ENCODE results near the gene THBS3. TPM values are rescaled to one million over a fixed set of nuclear protein-coding genes. Genes with fewer than 3 reads are reported as not detected.
"Not testable (repeated sequence)": the region's sequence is repeated elsewhere in the genome, so short reads cannot be mapped to it uniquely, and the experiment has no call there.

THBS3 gene
- polyA plus RNA-seq, 6 donors from 2014 or later: 1.1 to 3.9 (median 2.2) TPM

GRCh38 chr1:155168456-155169210 is 39.1 kb downstream of the THBS3 start:
- Mint-ChIP-seq H3K4me1 (peaks cover 34 to 45% (median 35%) of the 10 kb centered on the region in 3 donors), H3K9me3 (peaks cover 0 to 2% (median 0%) of the 10 kb centered on the region in 7 donors), H3K27me3 (no peaks in the 10 kb centered on the region), H3K36me3 (peaks cover 5 to 9% of the 10 kb centered on the region in 2 donors), H3K27ac (peak overlapping the region in 1 of 6 donors; percentile 34), H3K4me3 (peak overlapping the region in 2 of 8 donors; percentile 41 to 44)
- DNase-seq: no peak
- ATAC-seq (ENCODE audit: low read depth in 2 of 2): no peak

GRCh38 chr1:155168105-155168445 is 39.6 kb downstream of the THBS3 start:
- Mint-ChIP-seq H3K4me3 (peak overlapping the region; percentile 72 to 90 (median 86)), H3K4me1 (peaks cover 29 to 39% (median 30%) of the 10 kb centered on the region in 3 donors), H3K27ac (peak overlapping the region in 1 of 6 donors; percentile 88)
- not testable (repeated sequence) for DNase-seq; H3K36me3 Mint-ChIP-seq; H3K9me3 Mint-ChIP-seq; ATAC-seq (ENCODE audit: low read depth in 2 of 2); H3K27me3 Mint-ChIP-seq

GRCh38 chr1:155167166-155168104 is 40.3 kb downstream of the THBS3 start:
- peak; percentile 85 for ATAC-seq (ENCODE audit: low read depth in 2 of 2)
- Mint-ChIP-seq H3K27ac (peak overlapping the region; percentile 64 to 97 (median 91)), H3K4me3 (peak overlapping the region; percentile 72 to 90 (median 86)), H3K9me3 (peaks cover 0 to 2% (median 0%) of the 10 kb centered on the region in 7 donors), H3K4me1 (peaks cover 23 to 34% (median 26%) of the 10 kb centered on the region in 3 donors), H3K36me3 (peaks cover 5 to 9% of the 10 kb centered on the region in 2 donors), H3K27me3 (no peaks in the 10 kb centered on the region)
- peak; percentile 84 for DNase-seq

GRCh38 chr1:155166471-155167165 is 41.1 kb downstream of the THBS3 start:
- DNase-seq (no peak), ATAC-seq (ENCODE audit: low read depth in 2 of 2) (peak; percentile 4 to 6)
- Mint-ChIP-seq H3K4me3 (peak overlapping the region; percentile 72 to 90 (median 86)), H3K4me1 (peaks cover 16 to 26% (median 21%) of the 10 kb centered on the region in 3 donors), H3K36me3 (peaks cover 5 to 9% of the 10 kb centered on the region in 2 donors), H3K27ac (peak overlapping the region in 4 of 6 donors; percentile 54 to 94 (median 72)), H3K9me3 (peaks cover 0 to 2% (median 0%) of the 10 kb centered on the region in 7 donors), H3K27me3 (no peaks in the 10 kb centered on the region)

- H3K4me3 Mint-ChIP-seq: peak overlapping the region in 3 of 8 donors; percentile 12 to 29 (median 15)
- peaks cover 0 to 2% (median 0%) of the 10 kb centered on the region in 7 donors for H3K9me3 Mint-ChIP-seq
- H3K27me3 Mint-ChIP-seq: no peaks in the 10 kb centered on the region
- DNase-seq (no peak), ATAC-seq (ENCODE audit: low read depth in 2 of 2) (no peak)
- H3K4me1 Mint-ChIP-seq: peaks cover 16 to 24% (median 21%) of the 10 kb centered on the region in 3 donors
- peaks cover 5 to 9% of the 10 kb centered on the region in 2 donors for H3K36me3 Mint-ChIP-seq
- H3K27ac Mint-ChIP-seq: peak overlapping the region in 1 of 6 donors; percentile 79
Measured at GRCh38 chr1:155166051-155166470, 41.6 kb downstream of the THBS3 start.

- H3K36me3 Mint-ChIP-seq, H3K27me3 Mint-ChIP-seq: not testable (repeated sequence)
Measured at GRCh38 chr1:155164625-155165024, 43.1 kb downstream of the THBS3 start.

GRCh38 chr1:155163785-155164184 is 43.9 kb downstream of the THBS3 start:
- peak overlapping the region in 1 of 8 donors; percentile 48 for H3K4me3 Mint-ChIP-seq
- not testable (repeated sequence) for DNase-seq; H3K36me3 Mint-ChIP-seq; ATAC-seq (ENCODE audit: low read depth in 2 of 2); H3K27me3 Mint-ChIP-seq; H3K9me3 Mint-ChIP-seq
- peak overlapping the region in 1 of 6 donors; percentile 65 for H3K27ac Mint-ChIP-seq
- peaks cover 16 to 21% (median 17%) of the 10 kb centered on the region in 3 donors for H3K4me1 Mint-ChIP-seq

More at GRCh38 chr1:155164625-155165024, 43.1 kb downstream of the THBS3 start:
- peak overlapping the region in 1 of 6 donors; percentile 28 for H3K27ac Mint-ChIP-seq
- H3K4me3 Mint-ChIP-seq; ATAC-seq (ENCODE audit: low read depth in 2 of 2); H3K9me3 Mint-ChIP-seq; DNase-seq: not testable (repeated sequence)
- peaks cover 16 to 21% (median 20%) of the 10 kb centered on the region in 3 donors for H3K4me1 Mint-ChIP-seq

- H3K36me3 Mint-ChIP-seq; H3K4me3 Mint-ChIP-seq; ATAC-seq (ENCODE audit: low read depth in 2 of 2); H3K27me3 Mint-ChIP-seq; DNase-seq; H3K9me3 Mint-ChIP-seq; H3K27ac Mint-ChIP-seq: not testable (repeated sequence)
- peaks cover 12 to 17% (median 13%) of the 10 kb centered on the region in 3 donors for H3K4me1 Mint-ChIP-seq
Measured at GRCh38 chr1:155162631-155163030, 45.1 kb downstream of the THBS3 start.

- Mint-ChIP-seq H3K36me3 (no peaks in the 10 kb centered on the region), H3K27me3 (no peaks in the 10 kb centered on the region), H3K4me3 (no peak overlapping the region), H3K27ac (no peak overlapping the region), H3K4me1 (no peaks in the 10 kb centered on the region), H3K9me3 (peaks cover 0 to 2% (median 0%) of the 10 kb centered on the region in 7 donors)
- no peak for DNase-seq
- ATAC-seq (ENCODE audit: low read depth in 2 of 2): no peak
Measured at GRCh38 chr1:155160128-155160527, 47.6 kb downstream of the THBS3 start.

- no peaks in the 10 kb centered on the region for H3K4me1 Mint-ChIP-seq
- no peak overlapping the region for H3K4me3 Mint-ChIP-seq
- no peak for ATAC-seq (ENCODE audit: low read depth in 2 of 2)
- no peak for DNase-seq
- peaks cover 0 to 1% (median 0%) of the 10 kb centered on the region in 7 donors for H3K9me3 Mint-ChIP-seq
- H3K36me3 Mint-ChIP-seq: no peaks in the 10 kb centered on the region
- H3K27me3 Mint-ChIP-seq: no peaks in the 10 kb centered on the region
- H3K27ac Mint-ChIP-seq: peak overlapping the region in 1 of 6 donors; percentile 82
Measured at GRCh38 chr1:155158991-155159390, 48.7 kb downstream of the THBS3 start.

- not testable (repeated sequence) for H3K36me3 Mint-ChIP-seq
Measured at GRCh38 chr1:155155996-155156643, 51.6 kb downstream of the THBS3 start.

More at GRCh38 chr1:155155996-155156643, 51.6 kb downstream of the THBS3 start:
- not testable (repeated sequence) for H3K4me1 Mint-ChIP-seq; ATAC-seq (ENCODE audit: low read depth in 2 of 2); H3K9me3 Mint-ChIP-seq; H3K27ac Mint-ChIP-seq; H3K4me3 Mint-ChIP-seq; DNase-seq; H3K27me3 Mint-ChIP-seq

Data from naive B cell (primary cell).